ENCODE data around the gene CDPF1. TPM values are rescaled to one million over a fixed set of nuclear protein-coding genes. Genes with fewer than 3 reads are reported as not detected.

CDPF1 gene
- total RNA-seq, 1 experiment from 2014 or later: 26.2 TPM

Other genes with a start within 250 kb of the CDPF1 start
- 1.9 and 3.6 TPM in 2 replicates for gene PPARA, start 99.8 kb downstream of the CDPF1 start, total RNA-seq (2014; rRNA removed; shearing (Covaris generic); ENCODE audit: low replicate concordance)
- not detected in 2 replicates for gene PKDREJ, start 13.1 kb upstream of the CDPF1 start, total RNA-seq (2014; rRNA removed; shearing (Covaris generic); ENCODE audit: low replicate concordance)
- 21.3 and 36.3 TPM in 2 replicates for gene TTC38, start 17.7 kb upstream of the CDPF1 start, total RNA-seq (2014; rRNA removed; shearing (Covaris generic); ENCODE audit: low replicate concordance)
- 25.3 and 25.4 TPM in 2 replicates for gene GTSE1, start 46.6 kb upstream of the CDPF1 start, total RNA-seq (2014; rRNA removed; shearing (Covaris generic); ENCODE audit: low replicate concordance)
- gene TRMU, start 85.4 kb upstream of the CDPF1 start, total RNA-seq (2014; rRNA removed; shearing (Covaris generic); ENCODE audit: low replicate concordance): 53.9 and 62.1 TPM in 2 replicates